Activated CD4-positive, alpha-beta T cell treated with anti-CD3 and anti-CD28 coated beads, Interleukin-2, amount 10 ng/mL, durations not matched to agents 7 days and 5 days (primary cell): ENCODE data around the gene AUTS2. TPM values are rescaled to one million over a fixed set of nuclear protein-coding genes. Genes with fewer than 3 reads are reported as not detected.

Source experiments
- CTCF ChIA-PET: fragments of 350-600 bp; sonication (Branson Sonifier 250); formaldehyde crosslinking; loops from one replicate; lab custom pipeline; 2021; ENCODE audit warnings: antibody characterized with exemption; lab: Charles Lee
- POLR2A ChIA-PET: fragments of 350-600 bp; sonication (Branson Sonifier 250); formaldehyde crosslinking; loops from one replicate; lab custom pipeline; 2021; ENCODE audit warnings: antibody characterized with exemption; lab: Charles Lee
- DNase-seq: peaks from one replicate; pipeline ENCODE4 v3.0.0-alpha.2; 2020
- H3K27ac Mint-ChIP-seq: one replicate; pipeline ENCODE4 v1.8.0; 2021; ENCODE audit warnings: mild to moderate bottlenecking, moderate library complexity, mixed read lengths
- H3K27me3 Mint-ChIP-seq: one replicate; pipeline ENCODE4 v1.8.0; 2021; ENCODE audit warnings: mixed read lengths
- H3K36me3 Mint-ChIP-seq: one replicate; pipeline ENCODE4 v1.8.0; 2021; ENCODE audit warnings: low read depth, mixed read lengths
- H3K4me1 Mint-ChIP-seq: one replicate; pipeline ENCODE4 v1.8.0; 2021; ENCODE audit warnings: mixed read lengths
- H3K4me3 Mint-ChIP-seq: one replicate; pipeline ENCODE4 v1.8.0; 2021; ENCODE audit warnings: mild to moderate bottlenecking, moderate library complexity, mixed read lengths
- H3K9me3 Mint-ChIP-seq: one replicate; pipeline ENCODE4 v1.8.0; 2021; ENCODE audit warnings: mixed read lengths
- total RNA-seq, 2 experiments: library from RNA; stranded (reverse); gene quantifications; one replicate each; pipeline ENCODE4 v1.2.3, GENCODE V29; 2021

AUTS2 gene
- total RNA-seq, 2 experiments from 2014 or later = 13.9 to 18.9 TPM

DNA sequence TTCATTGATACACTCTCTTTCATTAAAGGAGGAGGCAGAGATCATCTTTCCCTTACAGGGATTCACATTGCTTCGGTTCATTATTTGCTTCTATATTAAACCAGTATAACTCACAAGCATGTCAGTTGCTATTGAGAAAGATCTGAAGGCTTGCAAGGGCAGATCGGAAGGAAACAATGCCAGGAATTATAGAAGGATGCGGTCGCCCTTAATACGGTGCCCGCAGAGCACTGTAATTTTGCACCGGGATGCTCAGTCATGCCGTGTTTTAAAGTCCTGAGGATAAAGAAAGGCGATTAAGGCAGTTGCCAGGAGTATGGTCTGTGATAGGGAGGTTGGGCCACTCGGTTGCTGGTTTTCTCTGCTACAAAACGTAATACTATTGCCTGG, 1183.6 kb downstream of the AUTS2 start:
- Mint-ChIP-seq H3K9me3 (no peaks in the 10 kb centered on the region), H3K4me1 (peaks cover 37% of the 10 kb centered on the region), H3K27ac (peak overlapping the region; percentile 20), H3K27me3 (no peaks in the 10 kb centered on the region), H3K36me3 (peaks cover 4% of the 10 kb centered on the region), H3K4me3 (no peak overlapping the region)
- POLR2A ChIA-PET = no interaction called here
- DNase-seq = no peak
- CTCF ChIA-PET = interaction anchor here (0.6 kb wide), 1 partner anchor 32 kb away, joined by 3 read pairs; no protein-coding TSS in a partner anchor

DNA sequence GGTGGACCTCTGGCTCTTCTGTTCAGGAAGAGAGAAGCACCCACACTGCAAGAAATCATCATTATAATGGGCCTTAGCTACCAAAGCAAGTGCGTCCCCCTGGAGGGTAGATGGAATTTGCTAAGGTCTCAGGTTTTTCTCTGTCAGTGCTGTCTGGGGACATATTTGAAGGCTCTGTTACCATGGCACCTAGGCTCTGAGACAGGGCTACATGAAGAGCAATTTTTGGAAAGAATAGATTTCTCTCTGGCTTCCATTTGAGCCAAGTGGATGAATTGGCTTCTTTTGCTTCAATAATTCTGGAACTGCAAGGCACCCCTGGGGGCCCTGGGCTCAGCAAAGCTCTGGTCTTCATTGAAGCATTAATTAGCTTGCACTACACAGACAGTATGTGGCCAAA, 1184.5 kb downstream of the AUTS2 start:
- Mint-ChIP-seq H3K27ac (no peak overlapping the region), H3K4me3 (no peak overlapping the region)

DNA sequence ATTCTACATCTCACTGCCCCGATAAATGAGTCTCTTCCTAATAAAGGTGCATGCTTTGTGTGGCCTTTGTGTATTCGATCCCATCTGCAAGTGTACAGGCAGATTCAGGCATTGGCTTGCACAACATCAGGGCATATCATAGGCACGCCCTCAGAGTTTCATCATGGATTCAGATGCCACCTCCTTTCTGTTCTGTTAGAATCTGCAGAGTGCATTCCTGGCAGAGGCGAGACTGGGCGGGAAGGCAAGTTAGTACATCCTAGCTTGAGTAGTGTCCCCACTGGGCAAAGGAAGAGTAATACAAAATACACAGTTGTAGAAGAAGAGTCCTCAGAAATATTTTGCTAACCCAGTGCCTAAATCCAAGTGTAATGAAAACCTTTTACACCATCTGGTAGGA, 1187.2 kb downstream of the AUTS2 start:
- ChIA-PET POLR2A (no interaction called here), CTCF (no interaction called here)
- Mint-ChIP-seq H3K9me3 (no peaks in the 10 kb centered on the region), H3K36me3 (peaks cover 6% of the 10 kb centered on the region), H3K27me3 (no peaks in the 10 kb centered on the region), H3K4me3 (no peak overlapping the region), H3K27ac (no peak overlapping the region), H3K4me1 (peaks cover 14% of the 10 kb centered on the region)
- DNase-seq = no peak

More for the DNA sequence above, 1184.5 kb downstream of the AUTS2 start:
- POLR2A ChIA-PET = no interaction called here
- peaks cover 6% of the 10 kb centered on the region for H3K36me3 Mint-ChIP-seq
- no peak for DNase-seq
- H3K4me1 Mint-ChIP-seq = peaks cover 33% of the 10 kb centered on the region
- CTCF ChIA-PET = no interaction called here
- H3K9me3 Mint-ChIP-seq = no peaks in the 10 kb centered on the region
- no peaks in the 10 kb centered on the region for H3K27me3 Mint-ChIP-seq

DNA sequence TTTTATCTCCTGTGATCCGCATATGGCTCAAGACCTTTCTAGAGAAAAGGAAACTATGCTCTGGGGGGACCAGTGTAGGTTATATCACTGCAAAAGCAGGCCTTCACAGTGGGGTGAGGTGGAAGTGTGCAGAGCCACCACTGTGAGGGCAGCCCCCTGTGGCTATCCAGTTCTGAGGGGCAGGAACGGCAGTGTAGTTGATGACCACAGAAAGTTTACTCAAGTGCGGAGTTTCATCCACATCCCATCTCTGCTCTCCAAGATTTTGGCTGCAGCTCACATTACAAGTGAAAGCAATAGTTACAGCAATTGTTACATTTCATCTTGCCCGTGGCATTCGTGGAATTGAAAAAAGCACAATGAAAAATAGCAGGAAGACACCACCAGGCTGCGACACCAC, 1187.8 kb downstream of the AUTS2 start:
- ChIA-PET CTCF (no interaction called here), POLR2A (no interaction called here)
- Mint-ChIP-seq H3K4me3 (no peak overlapping the region), H3K9me3 (peaks cover 1% of the 10 kb centered on the region), H3K4me1 (peaks cover 14% of the 10 kb centered on the region), H3K27ac (no peak overlapping the region), H3K36me3 (peaks cover 7% of the 10 kb centered on the region), H3K27me3 (no peaks in the 10 kb centered on the region)
- DNase-seq = no peak

DNA sequence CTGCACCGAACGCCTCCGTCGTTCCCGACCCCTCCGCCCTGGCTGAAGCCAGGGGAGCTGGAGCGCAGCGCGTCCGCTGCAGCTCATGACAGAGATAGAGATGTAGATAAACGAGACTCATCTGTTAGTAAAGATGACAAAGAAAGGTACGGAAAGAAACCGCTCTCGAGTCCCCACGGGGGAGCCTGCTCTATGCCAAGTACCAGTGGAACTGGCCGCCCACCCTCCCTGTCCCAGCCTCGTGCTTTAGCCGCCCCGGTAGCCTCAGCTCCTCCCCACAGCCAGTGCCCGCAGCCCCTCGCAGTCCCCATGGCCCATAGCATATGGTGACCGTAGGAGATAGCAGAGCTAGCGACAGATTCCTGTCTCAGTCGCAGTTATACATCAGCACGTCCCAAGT, 1189.0 kb downstream of the AUTS2 start:
- Mint-ChIP-seq H3K4me1 (peaks cover 14% of the 10 kb centered on the region), H3K36me3 (peaks cover 8% of the 10 kb centered on the region), H3K27me3 (no peaks in the 10 kb centered on the region), H3K4me3 (peak overlapping the region; percentile 12), H3K27ac (peak overlapping the region; percentile 79), H3K9me3 (peaks cover 2% of the 10 kb centered on the region)
- no peak for DNase-seq
- ChIA-PET CTCF (interaction anchor here (0.7 kb wide), 1 partner anchor 23 kb away, joined by 3 read pairs; no protein-coding TSS in a partner anchor), POLR2A (no interaction called here)

DNA sequence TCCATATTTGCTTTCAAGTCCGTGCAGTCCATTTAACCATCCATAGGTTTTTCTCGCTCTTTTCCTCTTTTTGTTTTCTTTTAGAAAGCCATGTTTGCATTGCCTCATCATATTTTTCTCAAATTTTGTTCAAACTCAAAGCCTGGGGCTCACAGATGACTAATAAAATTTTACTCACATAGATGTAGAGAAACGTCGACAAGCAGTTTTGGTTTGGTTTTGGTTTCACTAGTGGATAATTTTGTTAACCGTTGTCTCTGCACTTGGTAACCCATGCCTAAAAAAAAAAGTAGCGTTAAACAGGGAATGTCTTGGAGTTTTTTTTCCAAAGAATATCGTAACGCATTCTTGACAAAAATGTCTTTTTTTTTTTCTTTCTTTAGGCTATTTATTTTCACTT, 1189.5 kb downstream of the AUTS2 start:
- ChIA-PET POLR2A (no interaction called here), CTCF (interaction anchor here (1.6 kb wide), 1 partner anchor 9 kb away, joined by 6 read pairs; no protein-coding TSS in a partner anchor)
- DNase-seq = no peak
- peaks cover 14% of the 10 kb centered on the region for H3K4me1 Mint-ChIP-seq
- peaks cover 8% of the 10 kb centered on the region for H3K36me3 Mint-ChIP-seq
- H3K27me3 Mint-ChIP-seq = no peaks in the 10 kb centered on the region
- peak overlapping the region; percentile 12 for H3K4me3 Mint-ChIP-seq
- H3K9me3 Mint-ChIP-seq = peaks cover 2% of the 10 kb centered on the region
- H3K27ac Mint-ChIP-seq = peak overlapping the region; percentile 79

DNA sequence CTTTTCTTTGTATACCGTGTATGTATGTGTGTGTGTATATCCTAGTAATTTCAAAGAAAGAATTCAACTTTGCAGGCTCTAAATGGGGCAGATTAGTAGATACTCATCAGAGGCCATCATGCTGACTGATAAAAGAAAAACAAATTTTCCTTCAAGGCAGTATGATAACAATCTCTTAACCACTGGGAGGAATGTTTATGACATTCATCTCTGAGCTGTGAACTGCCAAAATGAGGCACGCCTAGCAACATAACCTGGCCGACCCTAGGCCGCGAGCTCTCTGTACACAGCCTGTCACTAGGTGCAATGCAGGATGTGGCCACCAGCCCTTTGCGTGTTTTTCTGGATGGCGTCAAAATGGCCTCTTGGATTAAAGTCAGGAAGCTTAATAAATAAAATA, 1190.0 kb downstream of the AUTS2 start:
- peak; percentile 53 for DNase-seq
- CTCF ChIA-PET = interaction anchor here (1.6 kb wide), 1 partner anchor 9 kb away, joined by 6 read pairs; no protein-coding TSS in a partner anchor
- H3K9me3 Mint-ChIP-seq = peaks cover 2% of the 10 kb centered on the region
- H3K4me3 Mint-ChIP-seq = no peak overlapping the region
- peaks cover 8% of the 10 kb centered on the region for H3K36me3 Mint-ChIP-seq
- H3K27ac Mint-ChIP-seq = peak overlapping the region; percentile 79
- POLR2A ChIA-PET = no interaction called here
- H3K4me1 Mint-ChIP-seq = peaks cover 14% of the 10 kb centered on the region
- H3K27me3 Mint-ChIP-seq = no peaks in the 10 kb centered on the region

DNA sequence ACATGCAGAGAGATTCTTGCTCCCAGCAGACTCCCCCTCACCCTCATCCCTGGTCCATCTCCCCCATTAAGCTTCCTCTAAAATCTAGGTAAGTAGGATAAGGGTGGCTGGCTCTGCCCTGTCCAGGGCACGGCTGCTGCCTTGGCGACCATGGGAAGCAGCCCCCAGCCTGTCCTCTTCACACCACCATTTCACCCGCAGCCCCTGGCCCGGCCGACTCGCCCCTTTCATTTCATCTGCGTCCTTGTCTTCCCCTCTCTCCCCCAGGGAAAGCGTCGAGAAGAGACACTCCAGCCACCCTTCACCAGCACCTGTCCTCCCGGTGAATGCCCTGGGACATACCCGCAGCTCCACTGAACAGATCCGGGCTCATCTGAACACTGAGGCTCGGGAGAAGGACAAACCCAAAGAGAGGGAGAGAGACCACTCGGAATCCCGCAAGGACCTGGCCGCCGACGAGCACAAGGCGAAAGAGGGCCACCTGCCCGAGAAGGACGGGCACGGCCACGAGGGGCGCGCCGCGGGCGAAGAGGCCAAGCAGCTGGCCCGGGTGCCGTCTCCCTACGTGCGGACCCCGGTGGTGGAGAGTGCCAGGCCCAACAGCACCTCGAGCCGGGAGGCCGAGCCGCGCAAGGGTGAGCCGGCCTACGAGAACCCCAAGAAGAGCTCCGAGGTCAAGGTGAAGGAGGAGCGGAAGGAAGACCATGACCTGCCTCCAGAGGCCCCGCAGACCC, 1191.4 kb downstream of the AUTS2 start:
- Mint-ChIP-seq H3K27ac (peak overlapping the region; percentile 79), H3K4me3 (no peak overlapping the region), H3K36me3 (peaks cover 8% of the 10 kb centered on the region), H3K27me3 (no peaks in the 10 kb centered on the region), H3K9me3 (peaks cover 2% of the 10 kb centered on the region), H3K4me1 (peaks cover 14% of the 10 kb centered on the region)
- ChIA-PET POLR2A (no interaction called here), CTCF (interaction anchor here (1.6 kb wide), 1 partner anchor 11 kb away, joined by 6 read pairs; no protein-coding TSS in a partner anchor)
- DNase-seq = no peak

DNA sequence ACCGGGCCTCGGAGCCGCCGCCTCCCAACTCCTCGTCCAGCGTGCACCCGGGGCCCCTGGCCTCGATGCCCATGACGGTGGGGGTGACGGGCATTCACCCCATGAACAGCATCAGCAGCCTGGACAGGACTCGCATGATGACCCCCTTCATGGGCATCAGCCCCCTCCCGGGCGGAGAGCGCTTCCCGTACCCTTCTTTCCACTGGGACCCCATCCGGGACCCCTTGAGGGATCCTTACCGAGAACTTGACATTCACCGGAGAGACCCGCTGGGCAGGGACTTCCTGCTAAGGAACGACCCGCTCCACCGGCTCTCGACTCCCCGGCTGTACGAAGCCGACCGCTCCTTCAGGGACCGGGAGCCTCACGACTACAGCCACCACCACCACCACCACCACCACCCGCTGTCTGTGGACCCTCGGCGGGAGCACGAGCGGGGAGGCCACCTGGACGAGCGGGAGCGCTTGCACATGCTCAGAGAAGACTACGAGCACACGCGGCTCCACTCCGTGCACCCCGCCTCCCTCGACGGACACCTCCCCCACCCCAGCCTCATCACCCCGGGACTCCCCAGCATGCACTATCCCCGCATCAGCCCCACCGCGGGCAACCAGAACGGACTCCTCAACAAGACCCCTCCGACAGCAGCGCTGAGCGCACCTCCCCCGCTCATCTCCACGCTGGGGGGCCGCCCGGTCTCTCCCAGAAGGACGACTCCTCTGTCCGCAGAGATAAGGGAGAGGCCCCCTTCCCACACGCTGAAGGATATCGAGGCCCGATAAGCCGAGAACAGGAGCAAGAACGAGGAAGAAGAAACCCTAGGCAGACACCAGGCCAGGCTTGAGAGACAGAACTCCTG, 1192.2 kb downstream of the AUTS2 start:
- POLR2A ChIA-PET = no interaction called here
- DNase-seq = no peak
- CTCF ChIA-PET = no interaction called here
- Mint-ChIP-seq H3K27ac (no peak overlapping the region), H3K36me3 (peaks cover 8% of the 10 kb centered on the region), H3K4me3 (no peak overlapping the region), H3K9me3 (peaks cover 2% of the 10 kb centered on the region), H3K27me3 (no peaks in the 10 kb centered on the region), H3K4me1 (peaks cover 14% of the 10 kb centered on the region)

DNA sequence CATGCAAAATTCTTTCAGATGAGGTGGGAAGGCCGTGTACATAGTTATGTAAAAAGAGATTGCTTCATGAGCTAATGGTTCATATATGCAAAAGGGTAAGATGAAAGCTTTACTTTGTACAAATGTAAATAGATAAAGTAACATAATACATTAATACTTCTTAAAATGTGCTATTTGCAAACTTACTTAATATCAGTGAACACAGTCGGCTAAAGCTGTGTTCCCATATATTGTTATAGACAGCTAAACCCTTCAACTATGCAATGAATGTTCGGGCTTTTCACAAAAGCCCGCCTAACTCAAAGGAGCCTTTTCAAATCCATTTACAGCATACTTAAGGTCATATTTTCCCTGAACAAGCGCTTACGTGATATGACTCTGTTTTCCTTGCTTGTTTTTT, 1193.1 kb downstream of the AUTS2 start:
- Mint-ChIP-seq H3K9me3 (peaks cover 2% of the 10 kb centered on the region), H3K27me3 (no peaks in the 10 kb centered on the region), H3K4me3 (no peak overlapping the region), H3K36me3 (peaks cover 6% of the 10 kb centered on the region), H3K27ac (no peak overlapping the region), H3K4me1 (peaks cover 11% of the 10 kb centered on the region)
- ChIA-PET POLR2A (no interaction called here), CTCF (no interaction called here)
- DNase-seq = no peak

DNA sequence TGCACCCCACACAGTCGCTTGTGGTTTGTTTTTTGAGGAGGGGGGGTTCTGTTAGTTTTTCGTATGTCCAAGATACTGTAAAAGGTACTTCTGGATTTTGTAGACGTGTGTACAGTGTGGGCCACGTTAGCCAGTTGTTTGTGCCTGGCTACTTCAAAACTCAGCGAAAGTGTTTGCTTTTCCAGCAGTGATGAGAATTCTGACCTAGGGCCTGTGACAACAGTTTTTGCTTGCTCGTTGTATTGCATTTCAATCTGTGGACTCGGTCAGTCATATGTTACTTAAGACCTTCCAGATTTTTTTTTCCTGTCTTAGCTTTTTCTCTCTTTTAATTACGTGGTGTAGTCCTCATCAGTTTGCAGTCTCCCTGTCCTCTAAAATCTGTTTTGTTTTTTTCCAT, 1194.8 kb downstream of the AUTS2 start:
- H3K4me3 Mint-ChIP-seq = no peak overlapping the region
- peaks cover 5% of the 10 kb centered on the region for H3K9me3 Mint-ChIP-seq
- H3K36me3 Mint-ChIP-seq = peaks cover 3% of the 10 kb centered on the region
- DNase-seq = no peak
- peaks cover 13% of the 10 kb centered on the region for H3K4me1 Mint-ChIP-seq
- ChIA-PET POLR2A (no interaction called here), CTCF (no interaction called here)
- no peaks in the 10 kb centered on the region for H3K27me3 Mint-ChIP-seq
- no peak overlapping the region for H3K27ac Mint-ChIP-seq

DNA sequence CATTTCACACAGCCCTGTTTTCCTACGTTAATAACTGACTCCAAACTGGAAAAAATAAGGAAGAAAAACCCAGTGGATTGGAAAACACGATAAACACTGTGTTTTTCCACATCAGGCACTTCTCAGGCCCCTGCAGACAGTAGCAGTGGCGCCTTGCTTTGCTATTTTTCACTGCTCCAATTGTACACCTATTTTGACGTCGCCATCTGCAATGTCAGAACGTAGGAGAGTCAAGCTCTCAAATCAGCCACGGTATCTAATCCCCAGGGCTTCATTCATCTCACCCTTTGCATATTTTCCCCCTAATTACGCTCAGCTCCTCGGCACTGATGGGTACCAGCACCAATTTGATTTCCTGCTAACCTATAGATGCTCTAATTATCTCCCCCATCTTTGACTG, 1195.5 kb downstream of the AUTS2 start:
- no peak for DNase-seq
- Mint-ChIP-seq H3K27me3 (no peaks in the 10 kb centered on the region), H3K4me3 (no peak overlapping the region)

DNA sequence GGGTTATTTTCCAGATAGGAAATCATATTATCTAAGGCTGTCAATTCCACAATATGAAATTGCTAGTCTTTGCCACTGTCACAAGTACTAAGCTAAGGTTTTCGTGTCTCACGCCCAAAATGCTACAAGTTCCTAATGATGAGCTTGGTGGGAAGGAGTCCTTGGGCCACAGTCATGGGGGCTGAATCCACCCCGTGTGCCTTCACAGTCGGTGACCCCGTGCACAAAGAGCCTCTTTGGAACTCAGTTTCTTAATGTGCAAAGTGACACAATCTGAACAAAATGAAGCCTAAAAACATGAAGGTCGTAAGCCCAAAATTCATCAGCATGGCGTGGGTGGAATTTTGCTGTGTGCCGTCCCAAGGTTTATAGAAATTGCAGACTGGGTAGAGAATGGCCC, 1196.7 kb downstream of the AUTS2 start:
- H3K27ac Mint-ChIP-seq = no peak overlapping the region
- no peaks in the 10 kb centered on the region for H3K27me3 Mint-ChIP-seq
- H3K4me3 Mint-ChIP-seq = no peak overlapping the region
- H3K9me3 Mint-ChIP-seq = peaks cover 10% of the 10 kb centered on the region
- no peak for DNase-seq
- H3K36me3 Mint-ChIP-seq = peaks cover 3% of the 10 kb centered on the region
- POLR2A ChIA-PET = interaction anchor here (0.6 kb wide), 1 partner anchor 476 kb away, joined by 3 read pairs; no protein-coding TSS in a partner anchor
- CTCF ChIA-PET = no interaction called here
- H3K4me1 Mint-ChIP-seq = peaks cover 10% of the 10 kb centered on the region

More for the DNA sequence above, 1195.5 kb downstream of the AUTS2 start:
- Mint-ChIP-seq H3K9me3 (peaks cover 7% of the 10 kb centered on the region), H3K4me1 (peaks cover 11% of the 10 kb centered on the region), H3K36me3 (peaks cover 3% of the 10 kb centered on the region), H3K27ac (no peak overlapping the region)
- ChIA-PET POLR2A (no interaction called here), CTCF (no interaction called here)
